NCI-H146 treated with DMSO at 0.1 percent for 48 hours (cell line): ENCODE data around the gene IGSF3.
A peak's percentile ranks its signal among the peaks of the same experiment; 100 is the strongest.

ENCODE experiments used
- DNase-seq: peaks from one replicate; lab custom pipeline; 2025; ENCODE audit not compliant: unreplicated experiment; lab: John Stamatoyannopoulos, UW

IGSF3 gene

DNA sequence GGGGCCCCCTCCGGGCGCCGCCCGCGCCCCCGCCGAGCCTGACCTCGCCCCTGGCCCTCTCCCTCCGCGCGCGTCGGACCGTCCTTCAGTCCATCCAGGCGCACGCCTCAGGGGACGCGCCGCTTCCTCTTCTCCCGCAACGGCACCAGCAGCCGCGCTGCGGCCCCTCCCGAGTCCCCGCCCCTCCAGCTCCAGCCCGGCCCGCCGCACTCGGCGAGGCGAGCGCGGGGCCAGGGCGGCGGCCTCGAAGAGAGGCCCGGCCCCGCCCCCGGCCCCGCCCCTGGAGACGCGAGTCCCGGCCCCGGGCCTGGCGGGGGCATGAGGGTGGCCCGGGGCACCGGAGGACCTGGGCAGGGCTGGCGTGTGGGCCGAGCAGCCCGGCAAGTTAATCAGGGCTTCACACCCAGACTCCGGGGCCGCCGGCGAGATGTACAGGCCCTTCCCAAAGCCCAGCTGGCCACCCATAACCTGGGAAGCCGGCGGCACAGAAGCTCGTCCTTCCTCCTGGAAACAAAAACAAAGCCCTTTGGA lies at the start of gene IGSF3:
TSS of gene IGSF3 (minus strand) at position 159 of the 531 bp plus-strand sequence. CDS start 1,407 bp downstream, outside the sequence.
- peak; percentile 70 for DNase-seq

DNA sequence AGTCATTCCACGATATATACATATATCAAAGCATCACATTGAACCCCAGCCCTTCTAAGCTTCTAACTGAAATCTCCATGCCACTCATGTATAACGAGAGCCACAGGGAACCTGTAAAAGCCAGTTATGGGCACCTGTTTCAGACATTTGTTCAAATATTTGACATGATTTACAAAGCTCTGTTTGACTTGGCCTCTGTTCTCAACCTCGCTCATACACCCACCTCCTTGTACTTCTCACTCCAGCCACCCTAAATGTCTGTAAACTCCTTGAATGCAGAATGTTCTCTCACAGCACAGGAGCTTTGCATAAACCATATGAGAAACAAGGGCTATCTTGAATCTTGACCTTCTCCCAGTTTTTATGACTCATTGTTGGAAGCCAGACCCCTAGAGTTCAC lies 49.8 kb upstream of the IGSF3 start:
- peak; percentile 28 for DNase-seq

- peak; percentile 5 for DNase-seq
Measured at GRCh38 chr1:116716391-116716790, 48.9 kb upstream of the IGSF3 start.

DNA sequence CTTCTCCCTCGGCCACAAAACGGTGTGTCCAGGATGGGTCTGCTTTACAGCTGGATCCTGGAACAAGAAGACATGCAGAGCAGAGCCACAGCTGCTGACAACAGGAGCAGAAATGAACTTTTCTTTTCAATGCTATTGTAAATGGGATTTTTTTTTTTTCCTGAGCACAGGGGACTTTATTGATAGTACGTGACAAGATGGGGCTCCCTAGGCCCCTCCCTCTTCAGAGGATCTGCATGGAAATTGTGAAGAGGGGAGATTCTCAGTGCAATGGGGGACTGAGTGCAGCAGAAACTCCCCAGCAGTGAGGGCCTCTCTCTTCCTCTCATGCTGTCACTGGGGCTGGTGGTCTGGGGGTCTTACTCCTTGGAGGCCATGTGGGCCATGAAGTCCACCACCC lies 45.9 kb upstream of the IGSF3 start:
- no peak for DNase-seq

GRCh38 chr1:116712510-116712909 lies 45.0 kb upstream of the IGSF3 start:
- no peak for DNase-seq

DNA sequence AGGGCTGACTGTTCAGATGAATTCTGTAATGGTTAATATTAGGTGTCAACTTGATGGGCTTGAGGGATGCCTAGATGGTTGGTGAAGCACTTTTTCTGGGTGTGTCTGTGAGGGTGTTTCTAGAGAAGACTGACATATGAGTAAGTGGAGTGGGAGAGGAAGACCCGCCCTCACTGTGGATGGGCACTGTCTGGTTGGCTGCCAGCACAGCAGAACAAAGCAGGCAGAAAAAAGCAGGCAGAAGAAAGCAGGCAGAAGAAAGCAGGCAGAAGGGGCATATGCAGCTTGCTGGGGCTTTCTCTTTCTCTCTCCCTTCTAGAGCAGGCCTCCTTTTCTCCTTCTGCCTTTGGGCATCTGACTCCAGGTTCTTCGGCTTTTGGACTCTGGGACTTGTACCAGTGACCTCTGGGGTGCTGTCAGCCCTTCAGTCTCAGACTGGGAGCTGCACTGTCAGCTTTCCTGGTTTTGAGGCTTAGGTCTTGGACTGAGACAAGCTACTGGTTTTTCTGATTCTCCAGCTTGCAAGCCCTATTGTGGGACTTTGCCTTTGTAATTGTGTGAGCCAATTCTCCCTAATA lies 43.8 kb upstream of the IGSF3 start:
- peak; percentile 9 for DNase-seq

DNA sequence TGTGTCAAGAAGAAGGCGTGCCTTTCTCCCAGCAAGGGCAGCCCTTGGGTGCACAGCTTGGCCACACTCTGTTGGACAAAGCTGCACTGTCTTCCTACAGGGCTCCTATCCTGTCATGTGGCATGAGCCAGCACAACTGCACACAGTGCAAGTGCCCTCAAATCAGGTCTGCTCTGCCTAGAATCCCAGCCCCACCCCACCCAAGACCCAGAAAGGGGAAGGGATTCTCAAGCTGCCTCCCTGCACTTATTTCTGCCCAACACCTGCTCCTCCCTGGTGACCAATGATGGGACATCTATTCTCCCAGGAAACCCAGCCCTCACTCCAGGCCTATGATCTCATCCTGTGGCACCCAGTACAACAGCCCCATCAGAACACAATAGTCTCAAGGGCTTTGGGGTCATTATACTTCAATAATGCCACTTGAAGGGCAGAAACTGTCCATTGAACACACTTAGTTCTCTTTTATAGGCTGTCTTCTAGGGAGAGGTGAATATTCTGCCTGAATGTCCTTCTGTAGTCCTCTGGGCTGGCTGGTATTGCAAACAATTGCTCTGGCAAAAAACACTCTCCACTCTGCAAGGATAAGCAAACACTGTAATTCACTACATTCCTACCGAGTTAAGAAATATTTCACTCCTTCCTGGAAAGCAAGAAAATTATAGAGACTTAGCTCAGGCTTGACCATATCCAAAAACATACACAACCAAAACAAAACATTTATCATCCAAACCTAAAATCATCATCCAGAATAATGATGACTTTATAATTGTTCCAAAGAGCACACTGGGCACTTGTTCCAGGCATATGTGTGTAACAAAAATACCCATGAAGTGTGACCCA lies 43.1 kb upstream of the IGSF3 start:
- peak; percentile 28 for DNase-seq

DNA sequence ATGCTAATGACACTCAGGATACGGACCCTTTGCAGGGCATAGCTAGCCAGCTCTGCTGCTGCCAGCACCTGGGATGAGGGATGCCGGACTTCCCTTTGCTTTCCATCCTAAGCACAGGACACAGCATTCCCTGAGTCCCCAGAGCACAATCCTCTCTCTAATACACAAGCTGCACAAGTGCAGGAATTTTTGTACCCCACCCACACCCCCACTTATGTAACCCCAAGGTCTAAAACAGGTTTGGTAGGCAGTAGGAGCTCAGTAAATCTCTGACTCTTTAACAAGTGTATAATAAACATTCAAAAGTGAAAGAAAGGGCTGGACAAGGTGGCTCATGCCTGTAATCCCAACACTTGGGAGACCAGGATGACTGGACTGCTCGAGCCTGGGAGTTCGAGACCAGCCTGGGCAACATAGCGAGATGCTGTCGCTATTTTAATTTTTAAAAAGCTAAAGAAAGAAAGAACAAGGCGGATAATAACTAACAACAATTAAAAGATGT lies 42.2 kb upstream of the IGSF3 start:
- DNase-seq, result no peak

- DNase-seq, result peak; percentile 29
Measured at GRCh38 chr1:116708255-116708900, 40.8 kb upstream of the IGSF3 start.

DNA sequence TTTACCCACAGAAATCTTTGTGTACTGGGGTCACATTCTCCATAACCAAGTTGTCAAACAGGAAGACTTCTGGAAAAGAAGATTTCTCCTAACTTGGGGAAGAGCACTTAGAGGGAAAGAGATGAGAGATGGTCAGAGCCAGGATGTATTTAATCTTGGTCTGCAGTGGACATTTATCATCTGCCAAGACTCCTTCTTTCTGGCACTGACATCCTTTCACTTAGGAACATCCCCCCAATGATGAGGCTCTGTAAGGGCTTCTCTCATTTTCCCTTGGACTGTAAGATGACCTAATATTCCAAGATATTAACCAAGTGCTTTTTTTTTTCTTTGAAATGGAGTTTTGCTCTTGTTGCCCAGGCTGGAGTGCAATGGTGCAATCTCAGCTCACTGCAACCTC lies 39.3 kb upstream of the IGSF3 start:
- no peak for DNase-seq

- no peak for DNase-seq
Measured at GRCh38 chr1:116706123-116706522, 38.6 kb upstream of the IGSF3 start.

GRCh38 chr1:116704278-116704677 lies 36.7 kb upstream of the IGSF3 start:
- no peak for DNase-seq

- DNase-seq, result no peak
Measured at GRCh38 chr1:116699605-116700004, 32.1 kb upstream of the IGSF3 start.

DNA sequence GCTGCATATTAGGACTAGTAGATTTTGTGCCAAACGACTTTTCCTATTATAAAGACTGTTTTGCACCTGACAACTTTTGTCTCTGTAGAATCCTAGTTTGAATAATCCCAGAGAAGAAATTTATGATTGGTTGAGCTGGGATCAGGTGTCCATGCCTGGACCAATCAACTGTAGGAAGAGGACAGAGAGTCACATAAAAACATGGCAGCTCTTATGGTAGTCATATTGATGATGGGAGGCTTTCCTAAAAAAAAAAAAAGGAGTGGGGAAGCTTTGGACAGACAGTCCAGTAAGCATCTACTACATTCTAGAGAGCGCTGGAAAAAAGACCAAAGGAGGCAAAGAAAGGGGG lies 30.7 kb upstream of the IGSF3 start:
- no peak for DNase-seq

GRCh38 chr1:116697548-116698243 lies 30.2 kb upstream of the IGSF3 start:
- DNase-seq, result no peak

DNA sequence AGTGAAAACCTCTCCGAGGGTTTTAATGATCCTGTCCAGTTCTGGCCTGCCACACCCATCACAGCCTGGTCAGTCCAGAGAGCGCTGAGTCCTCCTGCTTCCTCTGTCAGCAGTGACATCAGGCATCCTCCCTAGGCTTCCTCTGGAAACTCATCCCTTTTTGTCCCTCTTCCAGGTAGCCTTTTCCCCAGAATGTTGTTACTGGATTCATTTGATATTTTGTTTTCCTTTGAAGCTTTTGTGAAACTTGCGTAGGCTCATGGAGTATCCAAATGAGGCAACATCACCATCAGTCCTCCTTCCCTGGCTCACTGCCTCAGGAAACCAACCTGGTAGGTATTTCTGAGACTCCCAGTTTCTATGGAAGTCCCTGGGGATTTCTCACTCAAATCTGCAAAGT lies 27.0 kb upstream of the IGSF3 start:
- no peak for DNase-seq

- no peak for DNase-seq
Measured at GRCh38 chr1:116693759-116694480, 26.4 kb upstream of the IGSF3 start.

DNA sequence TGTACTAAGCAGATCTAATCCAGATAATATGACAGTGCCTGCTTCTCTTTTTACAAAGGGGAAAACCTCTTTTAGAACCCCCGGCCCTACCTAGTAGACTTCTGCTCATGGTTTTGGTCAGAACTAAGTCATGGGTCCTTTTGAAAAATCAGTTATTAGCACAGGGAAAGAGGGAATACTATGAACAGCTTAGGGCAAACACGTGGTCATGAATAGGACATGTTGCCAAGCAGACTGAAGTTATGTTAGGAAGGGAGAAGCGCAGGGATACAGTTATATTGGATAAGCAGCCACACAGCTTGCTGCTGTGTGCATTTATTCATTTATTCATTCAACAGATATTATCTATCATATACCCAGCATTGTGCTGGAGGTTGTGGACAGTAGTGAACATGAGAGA lies 25.3 kb upstream of the IGSF3 start:
- DNase-seq, result no peak

DNA sequence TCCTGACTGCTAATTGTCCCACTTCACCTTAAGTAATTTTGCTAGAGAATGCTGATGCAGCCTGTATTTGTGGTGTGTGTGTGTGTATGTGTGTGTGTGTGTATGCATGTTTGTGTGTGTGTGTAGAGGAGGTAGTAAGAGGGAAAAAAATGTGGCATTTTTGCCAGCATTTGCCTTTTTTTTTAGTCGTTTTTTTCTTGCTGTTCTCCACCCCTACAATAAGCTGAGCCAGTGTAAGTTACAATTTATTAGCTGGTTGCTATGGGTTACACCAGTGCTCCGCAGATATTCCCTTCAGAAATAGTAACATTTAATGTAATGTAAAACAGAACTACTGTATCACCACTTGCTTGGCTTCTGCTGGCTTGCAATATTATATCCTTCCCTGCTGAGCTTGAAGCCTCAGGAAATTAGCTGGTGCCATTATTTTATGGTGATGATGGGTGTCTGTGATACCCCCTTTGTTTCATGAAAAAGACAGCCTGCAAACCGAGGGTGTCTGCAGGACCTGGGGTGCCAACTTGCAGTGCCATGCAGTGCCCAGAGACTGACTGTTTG lies 23.4 kb upstream of the IGSF3 start:
- DNase-seq, result peak; percentile 41

- DNase-seq, result peak; percentile 65
Measured at GRCh38 chr1:116690396-116690848, 22.9 kb upstream of the IGSF3 start.
